Thyroid gland (tissue), 4 donors: Measurements from ENCODE around the gene SERHL2.
"Not testable (repeated sequence)": the region's sequence is repeated elsewhere in the genome, so short reads cannot be mapped to it uniquely, and the experiment has no call there.

Source experiments
- POLR2A ChIP-seq, 2 donors: fragments of 450-650 bp; IDR thresholded peaks; one replicate each; pipeline ENCODE4 v1.6.1; 2017; ENCODE audit warnings: antibody characterized with exemption in 2 of 2, mild to moderate bottlenecking in 2 of 2, moderate library complexity in 1 of 2
- TF ChIP-seq, protein P1 (sequence below), 6 experiments: fragments of 200-600 bp in 3 of 6; fragments of 450-650 bp in 3 of 6; sonication (generic) in 3 of 6; IDR thresholded peaks; one replicate each; pipeline ENCODE4 v1.5.1; 2016 to 2019; ENCODE audit warnings: antibody characterized with exemption in 6 of 6, mild to moderate bottlenecking in 2 of 6, inconsistent platforms in 1 of 6, moderate library complexity in 1 of 6

DNA sequence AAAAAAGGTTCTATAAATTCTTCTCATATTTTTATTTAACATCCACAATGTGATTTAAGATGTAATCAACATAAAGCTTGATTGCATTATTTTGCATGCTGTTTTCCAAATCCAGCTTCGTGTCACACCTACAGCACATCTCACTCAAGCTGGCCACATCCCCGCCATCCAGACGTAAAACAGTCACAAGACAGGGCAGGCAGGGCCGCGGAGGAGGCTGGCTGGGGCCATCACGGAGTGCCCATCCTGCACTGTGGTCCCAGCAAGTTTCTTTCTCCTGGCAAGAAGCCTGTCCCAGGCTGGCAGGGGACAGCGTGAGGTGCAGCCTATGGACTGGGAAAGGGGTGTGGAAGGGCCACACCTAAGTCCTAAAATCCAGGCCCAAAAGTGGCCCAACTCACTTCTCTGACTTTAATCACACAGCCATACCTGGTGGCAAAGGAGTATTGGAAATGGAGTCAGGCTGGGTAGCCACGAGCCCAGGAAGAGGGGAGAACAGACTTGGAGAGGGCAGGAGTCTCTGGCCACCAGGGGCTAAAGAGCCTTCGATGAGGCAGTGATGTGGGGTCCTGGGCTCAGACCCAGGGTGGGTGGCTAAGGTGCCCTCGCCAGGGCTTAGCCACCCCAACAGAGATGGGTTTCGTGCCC, 45.3 kb upstream of the SERHL2 start:
- TF ChIP-seq, protein P1, sequence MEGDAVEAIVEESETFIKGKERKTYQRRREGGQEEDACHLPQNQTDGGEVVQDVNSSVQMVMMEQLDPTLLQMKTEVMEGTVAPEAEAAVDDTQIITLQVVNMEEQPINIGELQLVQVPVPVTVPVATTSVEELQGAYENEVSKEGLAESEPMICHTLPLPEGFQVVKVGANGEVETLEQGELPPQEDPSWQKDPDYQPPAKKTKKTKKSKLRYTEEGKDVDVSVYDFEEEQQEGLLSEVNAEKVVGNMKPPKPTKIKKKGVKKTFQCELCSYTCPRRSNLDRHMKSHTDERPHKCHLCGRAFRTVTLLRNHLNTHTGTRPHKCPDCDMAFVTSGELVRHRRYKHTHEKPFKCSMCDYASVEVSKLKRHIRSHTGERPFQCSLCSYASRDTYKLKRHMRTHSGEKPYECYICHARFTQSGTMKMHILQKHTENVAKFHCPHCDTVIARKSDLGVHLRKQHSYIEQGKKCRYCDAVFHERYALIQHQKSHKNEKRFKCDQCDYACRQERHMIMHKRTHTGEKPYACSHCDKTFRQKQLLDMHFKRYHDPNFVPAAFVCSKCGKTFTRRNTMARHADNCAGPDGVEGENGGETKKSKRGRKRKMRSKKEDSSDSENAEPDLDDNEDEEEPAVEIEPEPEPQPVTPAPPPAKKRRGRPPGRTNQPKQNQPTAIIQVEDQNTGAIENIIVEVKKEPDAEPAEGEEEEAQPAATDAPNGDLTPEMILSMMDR (IDR thresholded peaks at IDR 0.05) = not testable (repeated sequence)
- TF ChIP-seq POLR2A (IDR thresholded peaks at IDR 0.05) = not testable (repeated sequence)
